ENCODE data around the gene PNLIP.

Gene PNLIP

DNA sequence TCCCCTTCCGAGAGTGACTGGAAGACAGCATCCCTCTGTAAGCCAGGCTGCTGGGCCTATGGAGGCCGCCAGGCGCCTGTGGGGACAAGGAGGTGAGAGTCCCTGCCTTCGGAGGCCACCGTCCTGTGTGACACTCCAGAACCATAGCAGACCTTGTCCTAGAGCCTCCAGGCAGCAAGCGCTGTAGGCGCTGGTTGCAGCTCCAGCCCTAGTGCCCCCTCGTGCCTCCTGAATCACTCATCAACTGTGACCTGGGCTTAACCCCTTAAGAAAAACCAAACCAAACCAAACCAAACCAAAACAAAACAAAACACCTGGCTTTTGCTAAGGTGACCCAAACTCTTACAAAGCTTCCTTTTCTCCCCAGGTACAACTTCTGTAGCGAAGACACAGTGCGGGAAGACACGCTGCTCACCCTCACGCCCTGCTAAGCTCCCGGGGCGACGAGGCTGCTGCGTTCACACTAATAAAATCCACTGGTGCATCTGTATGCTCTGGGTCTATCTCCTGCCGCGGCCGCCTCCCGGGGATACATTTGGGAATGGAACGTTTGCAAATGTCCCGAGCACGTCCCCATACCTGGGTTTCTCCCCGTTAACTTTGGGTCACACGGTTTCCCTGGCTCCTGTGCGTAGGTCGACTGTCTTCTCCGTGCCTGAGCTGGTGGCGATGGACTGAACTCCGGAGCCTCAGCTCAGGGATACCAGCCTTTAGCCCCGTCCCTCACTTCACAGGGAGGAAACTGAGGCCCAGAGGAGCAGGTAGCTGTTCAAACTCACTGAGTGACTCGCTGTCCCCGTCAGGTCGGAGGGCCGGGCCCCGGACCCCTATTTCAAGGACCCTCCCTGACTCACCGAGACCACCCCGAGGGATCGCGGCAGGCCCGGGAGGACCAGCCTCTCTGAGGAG, 63.2 kb downstream of the PNLIP start:
- Histone ChIP-seq H3K9me3 (ENCODE audit: control insufficient read depth, insufficient read depth, low read length) (no peaks in the 10 kb centered on the region), H3K4me1 (ENCODE audit: control insufficient read depth, low read length) (no peaks in the 10 kb centered on the region), H3F3A (ENCODE audit: control insufficient read depth, insufficient read depth) (no peaks in the 10 kb centered on the region), H3K4me3 (ENCODE audit: low read length) (no peak overlapping the region), H3K9me2 (replicated peaks; ENCODE audit: control insufficient read depth, low read length) (no peaks in the 10 kb centered on the region), H3K36me3 (ENCODE audit: control insufficient read depth, low read length) (no peaks in the 10 kb centered on the region), H4K20me1 (ENCODE audit: control insufficient read depth, insufficient read depth, low read depth, low read length) (no peaks in the 10 kb centered on the region), H3K27me3 (ENCODE audit: control insufficient read depth, low read length) (no peaks in the 10 kb centered on the region), H3K79me2 (ENCODE audit: control insufficient read depth, low read length) (no peaks in the 10 kb centered on the region), H3K4me2 (ENCODE audit: low read length) (no peak overlapping the region), H3K27ac (ENCODE audit: low read depth, low read length) (no peak overlapping the region)
- TF ChIP-seq, protein P1, sequence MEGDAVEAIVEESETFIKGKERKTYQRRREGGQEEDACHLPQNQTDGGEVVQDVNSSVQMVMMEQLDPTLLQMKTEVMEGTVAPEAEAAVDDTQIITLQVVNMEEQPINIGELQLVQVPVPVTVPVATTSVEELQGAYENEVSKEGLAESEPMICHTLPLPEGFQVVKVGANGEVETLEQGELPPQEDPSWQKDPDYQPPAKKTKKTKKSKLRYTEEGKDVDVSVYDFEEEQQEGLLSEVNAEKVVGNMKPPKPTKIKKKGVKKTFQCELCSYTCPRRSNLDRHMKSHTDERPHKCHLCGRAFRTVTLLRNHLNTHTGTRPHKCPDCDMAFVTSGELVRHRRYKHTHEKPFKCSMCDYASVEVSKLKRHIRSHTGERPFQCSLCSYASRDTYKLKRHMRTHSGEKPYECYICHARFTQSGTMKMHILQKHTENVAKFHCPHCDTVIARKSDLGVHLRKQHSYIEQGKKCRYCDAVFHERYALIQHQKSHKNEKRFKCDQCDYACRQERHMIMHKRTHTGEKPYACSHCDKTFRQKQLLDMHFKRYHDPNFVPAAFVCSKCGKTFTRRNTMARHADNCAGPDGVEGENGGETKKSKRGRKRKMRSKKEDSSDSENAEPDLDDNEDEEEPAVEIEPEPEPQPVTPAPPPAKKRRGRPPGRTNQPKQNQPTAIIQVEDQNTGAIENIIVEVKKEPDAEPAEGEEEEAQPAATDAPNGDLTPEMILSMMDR (IDR thresholded peaks at IDR 0.05; ENCODE audit: low read depth, low read length, poor library complexity, severe bottlenecking), result no peak
- no peak for TF ChIP-seq EZH2phosphoT487 (IDR thresholded peaks at IDR 0.05; ENCODE audit: borderline replicate concordance, low read length)

DNA sequence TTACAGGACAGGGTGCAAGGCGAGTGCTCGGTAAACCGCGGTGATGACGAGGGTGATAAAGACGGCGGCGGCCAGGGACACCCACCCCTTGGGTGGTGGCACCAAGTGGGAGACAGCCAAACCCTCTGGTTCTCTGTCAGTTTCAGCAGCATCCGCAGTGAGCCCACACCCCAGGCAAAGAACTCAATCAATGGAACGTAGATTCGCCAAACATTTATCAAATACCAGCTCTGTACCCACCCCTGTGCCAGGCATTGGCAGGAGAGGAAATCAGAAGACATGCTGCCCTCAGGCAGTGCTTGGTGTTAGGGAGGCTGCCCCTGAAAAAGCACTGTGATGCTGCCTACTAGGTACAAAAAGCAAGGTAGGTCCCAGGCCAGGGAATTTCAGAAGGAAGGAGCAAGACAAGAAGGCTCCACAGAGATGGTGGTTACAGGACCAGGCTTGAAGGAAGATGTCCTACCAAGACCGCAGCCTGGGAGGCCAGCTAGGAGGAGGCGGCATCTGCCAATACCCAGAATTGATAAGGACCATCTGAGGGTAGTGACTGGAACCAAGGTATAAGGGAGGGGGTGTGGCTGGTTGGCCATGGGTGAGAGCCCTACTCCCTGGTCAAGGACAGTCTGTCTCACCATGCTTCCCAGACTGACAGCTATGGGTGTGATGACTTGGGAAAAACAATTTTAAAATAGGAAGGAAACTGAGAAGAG, 64.9 kb downstream of the PNLIP start:
- Histone ChIP-seq H4K20me1 (ENCODE audit: control insufficient read depth, insufficient read depth, low read depth, low read length) (no peaks in the 10 kb centered on the region), H3K27me3 (ENCODE audit: control insufficient read depth, low read length) (no peaks in the 10 kb centered on the region), H3K79me2 (ENCODE audit: control insufficient read depth, low read length) (no peaks in the 10 kb centered on the region), H3F3A (ENCODE audit: control insufficient read depth, insufficient read depth) (no peaks in the 10 kb centered on the region), H3K4me3 (ENCODE audit: low read length) (no peak overlapping the region), H3K27ac (ENCODE audit: low read depth, low read length) (no peak overlapping the region), H3K4me1 (ENCODE audit: control insufficient read depth, low read length) (no peaks in the 10 kb centered on the region), H3K9me3 (ENCODE audit: control insufficient read depth, insufficient read depth, low read length) (no peaks in the 10 kb centered on the region), H3K4me2 (ENCODE audit: low read length) (no peak overlapping the region), H3K9me2 (replicated peaks; ENCODE audit: control insufficient read depth, low read length) (no peaks in the 10 kb centered on the region), H3K36me3 (ENCODE audit: control insufficient read depth, low read length) (no peaks in the 10 kb centered on the region)
- TF ChIP-seq, protein P1 (IDR thresholded peaks at IDR 0.05; ENCODE audit: low read depth, low read length, poor library complexity, severe bottlenecking), result no peak
- TF ChIP-seq EZH2phosphoT487 (IDR thresholded peaks at IDR 0.05; ENCODE audit: borderline replicate concordance, low read length), result no peak

DNA sequence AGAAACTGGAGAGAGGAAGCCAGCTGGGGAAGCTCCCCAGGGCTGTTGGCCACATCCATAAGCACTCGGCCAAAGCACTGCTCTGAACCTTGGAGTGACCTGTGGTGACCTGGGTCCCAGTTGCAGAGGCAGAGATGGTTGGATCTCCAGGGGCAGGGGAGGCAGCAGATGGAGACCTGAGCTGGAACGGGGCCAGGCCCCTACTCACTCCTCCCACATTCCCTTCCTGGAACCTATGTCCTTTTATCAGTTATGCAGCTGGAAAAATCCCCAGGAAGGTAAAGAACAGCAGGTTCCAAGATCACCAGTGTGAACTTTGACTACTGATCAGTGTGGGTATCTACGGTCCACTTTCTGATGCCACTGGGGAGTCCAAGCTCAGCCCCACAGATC, 65.4 kb downstream of the PNLIP start:
- Histone ChIP-seq H3K9me2 (replicated peaks; ENCODE audit: control insufficient read depth, low read length) (no peaks in the 10 kb centered on the region), H3K4me1 (ENCODE audit: control insufficient read depth, low read length) (no peaks in the 10 kb centered on the region), H3K27me3 (ENCODE audit: control insufficient read depth, low read length) (no peaks in the 10 kb centered on the region), H3K9me3 (ENCODE audit: control insufficient read depth, insufficient read depth, low read length) (no peaks in the 10 kb centered on the region), H4K20me1 (ENCODE audit: control insufficient read depth, insufficient read depth, low read depth, low read length) (no peaks in the 10 kb centered on the region), H3K4me3 (ENCODE audit: low read length) (no peak overlapping the region), H3K36me3 (ENCODE audit: control insufficient read depth, low read length) (no peaks in the 10 kb centered on the region), H3K4me2 (ENCODE audit: low read length) (no peak overlapping the region), H3K79me2 (ENCODE audit: control insufficient read depth, low read length) (no peaks in the 10 kb centered on the region), H3K27ac (ENCODE audit: low read depth, low read length) (no peak overlapping the region), H3F3A (ENCODE audit: control insufficient read depth, insufficient read depth) (no peaks in the 10 kb centered on the region)
- no peak for TF ChIP-seq EZH2phosphoT487 (IDR thresholded peaks at IDR 0.05; ENCODE audit: borderline replicate concordance, low read length)
- TF ChIP-seq, protein P1 (IDR thresholded peaks at IDR 0.05; ENCODE audit: low read depth, low read length, poor library complexity, severe bottlenecking), result no peak

All from DOHH2 (cell line).